HG03442 (cell line): ENCODE measurements around the gene INPP5B.
"Not testable (repeated sequence)": the region's sequence is repeated elsewhere in the genome, so short reads cannot be mapped to it uniquely, and the experiment has no call there.

Experiments
- ATAC-seq: cut with Tn5 transposase; IDR thresholded peaks from one replicate; pipeline ENCODE4 v1.9.1; 2021; ENCODE audit warnings: mild to moderate bottlenecking, moderate library complexity; ENCODE audit not compliant: unreplicated experiment

The INPP5B gene

DNA sequence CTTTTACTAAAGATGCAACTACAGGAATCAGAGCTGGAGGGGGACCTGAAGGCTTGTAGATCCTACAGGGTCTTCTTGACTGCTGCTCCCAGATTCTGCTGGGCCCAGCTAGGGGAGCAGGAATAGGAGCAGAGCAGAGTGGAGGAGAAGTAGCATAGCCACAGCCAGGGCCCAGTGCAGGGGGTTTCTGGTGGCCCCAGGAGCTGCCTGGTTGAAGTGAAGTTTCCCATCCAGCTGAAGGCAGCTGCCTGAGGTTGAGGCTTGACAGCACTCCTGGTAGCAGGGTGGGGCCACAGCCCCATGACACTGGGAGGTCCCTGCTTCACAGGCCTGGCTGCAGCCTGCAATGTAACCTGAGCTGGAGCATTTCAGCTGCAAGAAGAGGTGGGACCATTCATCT lies 2.0 kb upstream of the INPP5B start:
- no peak for ATAC-seq

DNA sequence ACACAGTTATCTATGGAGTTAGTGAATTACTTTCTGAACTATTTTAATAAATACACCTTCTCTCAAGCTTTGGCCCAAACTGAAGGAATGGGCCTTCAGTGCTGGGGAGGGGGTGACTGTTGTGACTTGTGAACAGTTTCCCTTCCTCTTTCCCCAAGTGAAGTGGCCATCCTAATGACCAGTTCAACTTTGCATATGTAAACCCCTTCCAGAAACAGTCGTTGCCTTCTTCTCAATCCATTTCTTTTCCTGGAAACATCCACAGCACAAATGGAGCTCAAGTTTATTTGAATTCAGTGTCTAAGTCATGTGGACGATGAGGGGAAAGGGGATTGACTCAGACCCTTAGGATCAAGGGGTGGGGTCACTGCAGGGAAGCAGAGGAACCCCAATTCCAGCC lies 1.3 kb upstream of the INPP5B start:
- no peak for ATAC-seq

DNA sequence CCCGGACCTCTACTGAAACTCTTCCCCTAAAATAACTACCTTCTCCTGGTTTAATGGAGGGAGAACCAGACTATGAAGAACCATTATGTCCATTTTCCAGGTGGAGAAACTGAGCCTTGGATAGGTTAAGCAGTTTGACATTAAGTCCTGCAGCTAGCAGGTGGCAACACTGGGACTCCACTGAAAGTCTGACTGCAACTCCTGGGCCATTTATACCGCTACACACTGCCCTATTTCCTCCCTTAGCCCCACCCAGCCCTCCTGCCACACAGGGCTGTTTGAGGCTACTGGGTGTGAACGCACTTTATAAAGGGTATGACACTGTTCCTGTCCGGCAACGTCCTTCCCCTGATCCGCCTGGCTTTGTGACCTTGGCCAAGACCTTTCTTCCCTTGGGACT lies 511 bp upstream of the INPP5B start:
- ATAC-seq: no peak

DNA sequence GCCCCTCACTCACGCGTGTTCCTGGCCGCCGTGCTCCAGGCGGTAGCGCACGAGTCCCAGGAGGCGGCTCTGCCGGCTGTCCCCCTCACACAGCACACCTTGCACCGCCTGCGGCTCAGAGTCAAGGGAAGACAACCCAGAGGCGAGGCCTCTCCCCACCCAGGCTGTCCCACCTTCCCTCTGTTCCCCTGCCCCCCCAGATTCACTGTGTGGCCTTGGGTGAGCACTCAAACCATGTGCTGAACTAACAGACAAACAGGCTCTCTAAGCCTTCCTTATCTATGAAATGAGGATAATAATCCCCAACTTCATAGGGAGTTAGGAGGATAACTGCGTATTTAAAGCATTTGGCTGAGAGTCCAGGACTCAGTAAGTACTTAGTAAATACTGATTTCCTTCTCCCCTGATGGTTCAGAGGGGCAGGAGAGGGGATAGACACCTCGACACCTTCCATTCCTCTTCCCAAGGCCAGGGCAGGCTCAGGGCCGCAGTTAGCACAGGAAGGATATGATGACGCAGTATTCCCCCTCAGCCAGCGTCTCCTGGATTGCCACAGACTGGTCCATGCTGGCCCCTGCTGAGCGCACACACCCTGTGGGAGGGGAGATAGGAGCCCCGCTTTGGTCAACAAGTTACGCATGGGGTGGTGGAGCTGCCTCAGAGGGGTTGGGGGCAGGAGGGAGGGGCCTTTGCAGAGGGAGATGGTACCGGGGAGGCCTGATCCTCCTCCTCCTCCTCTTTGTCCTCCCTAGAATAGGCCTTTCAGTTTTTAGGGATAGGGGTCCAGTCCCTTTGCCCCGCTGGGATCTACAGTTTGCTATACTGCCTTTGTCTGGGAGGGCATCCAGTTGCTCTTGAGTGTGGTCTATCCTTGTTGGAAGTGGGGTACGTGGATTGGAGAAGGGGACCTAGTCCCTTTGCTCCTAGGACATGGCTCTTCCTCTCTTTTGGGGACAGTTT lies 830 bp downstream of the INPP5B start:
- ATAC-seq: peak; percentile 9

DNA sequence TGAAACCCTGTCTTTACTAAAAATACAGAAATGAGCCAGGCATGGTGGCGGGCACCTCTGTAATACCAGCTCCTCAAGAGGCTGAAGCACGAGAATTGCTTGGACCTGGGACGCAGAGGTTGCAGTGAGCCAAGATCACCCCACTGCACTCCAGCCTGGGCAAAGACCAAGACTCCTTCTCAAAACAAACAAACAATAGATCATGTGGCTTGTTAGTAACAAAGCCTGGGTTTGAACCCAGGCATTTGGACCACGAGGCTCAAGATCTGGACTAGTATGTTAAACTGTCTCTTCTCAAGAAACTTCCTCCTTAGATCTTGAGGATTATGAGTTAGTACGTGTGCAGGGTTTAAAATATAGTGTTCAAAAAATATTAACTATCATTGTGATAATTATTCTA lies 1.6 kb downstream of the INPP5B start:
- ATAC-seq: no peak

DNA sequence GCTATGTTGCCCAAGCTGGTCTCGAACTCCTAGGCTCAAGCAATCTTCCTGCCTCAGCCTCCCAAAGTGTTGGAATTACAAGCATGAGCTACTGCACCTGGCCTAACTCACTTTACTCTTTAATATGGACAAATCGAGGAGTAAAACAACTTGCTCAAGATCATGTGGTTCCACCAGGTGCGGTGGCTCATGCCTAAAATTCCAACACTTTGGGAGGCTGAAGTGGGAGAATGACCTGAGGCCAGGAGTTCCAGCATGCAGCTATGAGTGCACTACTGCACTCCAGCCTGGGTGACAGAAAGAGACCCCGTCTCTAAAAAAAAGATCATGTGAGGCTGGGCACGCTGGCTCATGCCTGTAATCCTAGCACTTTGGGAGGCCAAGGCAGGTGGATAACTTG lies 2.0 kb downstream of the INPP5B start:
- no peak for ATAC-seq

DNA sequence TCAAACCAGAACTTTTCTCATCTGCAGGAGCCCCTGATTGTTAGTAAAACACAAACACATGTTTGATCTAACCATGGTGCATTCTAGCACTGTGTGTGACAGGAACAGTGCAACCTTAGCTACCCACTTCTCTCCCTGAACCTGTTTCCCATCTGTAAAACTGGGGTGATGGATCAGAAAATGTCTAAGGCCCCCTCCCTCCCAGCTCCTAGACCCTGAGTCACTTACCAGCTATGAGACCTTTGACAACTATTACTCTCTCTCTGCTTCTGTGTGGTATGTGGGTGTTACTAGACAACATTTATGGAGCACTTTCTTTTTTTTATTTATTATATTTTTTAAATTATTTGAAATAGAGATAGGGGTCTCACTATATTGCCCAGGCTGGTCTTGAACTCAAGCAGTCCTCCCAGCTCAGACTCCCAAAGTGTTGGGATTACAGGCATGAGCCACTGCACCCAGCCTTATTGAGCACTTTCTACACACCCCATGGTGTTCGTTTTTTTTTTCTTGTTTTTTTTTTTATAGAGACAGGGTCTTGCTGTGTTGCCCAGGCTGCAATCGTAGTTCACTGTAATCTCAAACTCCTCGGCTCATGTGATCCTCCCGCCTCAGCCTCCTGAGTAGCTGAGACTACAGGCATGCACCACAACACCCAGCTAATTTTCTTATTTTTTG lies 2.6 kb downstream of the INPP5B start:
- ATAC-seq: no peak

DNA sequence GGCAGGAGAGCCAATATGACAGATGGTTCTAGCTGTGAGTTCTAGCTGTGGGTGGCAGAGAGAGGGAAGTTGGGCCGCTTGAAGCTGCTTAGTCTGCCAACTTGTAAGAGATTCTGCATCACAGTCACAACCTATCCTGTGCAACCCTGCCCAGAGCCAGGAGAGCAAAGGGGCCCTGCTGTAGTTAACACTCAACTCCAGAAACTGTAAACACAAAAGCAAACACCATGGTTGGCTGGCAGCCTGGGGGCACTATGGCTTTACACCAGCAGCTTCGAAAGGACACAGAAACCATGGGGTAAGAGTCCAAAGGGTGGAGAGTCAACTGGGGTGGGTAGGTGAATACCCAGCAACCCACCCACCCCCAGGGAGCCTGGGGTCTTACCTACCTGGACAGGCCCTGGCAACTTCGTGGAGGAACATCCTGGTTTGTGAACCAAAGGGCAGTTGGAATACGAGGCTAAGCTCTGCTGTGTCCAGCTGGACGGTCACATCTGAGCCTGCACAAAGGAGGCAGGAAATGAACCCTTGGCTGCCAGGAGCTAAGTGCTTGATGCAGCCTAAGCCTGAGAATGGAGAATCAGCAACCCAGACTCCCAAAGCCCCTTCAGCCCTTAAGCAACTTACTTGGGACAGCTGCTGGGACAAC lies 6.4 kb downstream of the INPP5B start:
- no peak for ATAC-seq

DNA sequence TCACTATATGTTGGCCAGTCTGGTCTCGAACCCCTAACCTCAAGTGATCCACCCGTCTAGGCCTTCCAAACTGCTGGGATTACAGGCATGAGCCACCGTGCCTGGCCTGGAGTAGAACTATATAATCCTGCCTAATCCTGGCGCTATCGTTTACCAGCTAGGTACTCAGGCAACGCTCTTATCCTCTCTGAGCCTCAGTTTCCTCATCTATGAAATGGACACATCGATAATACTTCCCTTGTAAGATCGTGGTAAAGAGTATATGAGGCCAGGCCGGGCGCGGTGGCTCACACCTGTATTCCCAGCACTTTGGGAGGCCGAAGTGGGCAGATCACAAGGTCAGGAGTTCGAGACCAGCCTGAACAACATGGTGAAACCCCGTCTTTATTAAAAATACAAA lies 10.1 kb downstream of the INPP5B start:
- ATAC-seq: not testable (repeated sequence)

DNA sequence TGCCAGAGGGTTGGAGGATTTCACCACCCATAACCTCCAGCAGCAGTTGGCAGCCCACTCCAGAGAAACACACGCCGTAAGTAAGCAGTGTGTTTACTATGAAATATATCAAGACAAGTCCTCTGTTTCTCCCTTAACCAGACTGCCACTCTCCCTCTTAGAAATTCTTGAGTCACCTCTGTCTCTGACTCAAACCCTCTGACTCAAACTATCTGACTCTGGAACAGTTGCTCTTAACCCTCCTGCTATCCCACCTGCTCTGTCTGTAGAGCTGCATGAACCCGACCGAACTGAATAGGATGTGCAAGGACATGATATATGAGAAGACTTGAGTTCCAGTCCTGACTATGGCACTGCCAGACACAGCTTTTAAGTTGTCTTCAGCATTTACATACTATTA lies 14.1 kb downstream of the INPP5B start:
- no peak for ATAC-seq

DNA sequence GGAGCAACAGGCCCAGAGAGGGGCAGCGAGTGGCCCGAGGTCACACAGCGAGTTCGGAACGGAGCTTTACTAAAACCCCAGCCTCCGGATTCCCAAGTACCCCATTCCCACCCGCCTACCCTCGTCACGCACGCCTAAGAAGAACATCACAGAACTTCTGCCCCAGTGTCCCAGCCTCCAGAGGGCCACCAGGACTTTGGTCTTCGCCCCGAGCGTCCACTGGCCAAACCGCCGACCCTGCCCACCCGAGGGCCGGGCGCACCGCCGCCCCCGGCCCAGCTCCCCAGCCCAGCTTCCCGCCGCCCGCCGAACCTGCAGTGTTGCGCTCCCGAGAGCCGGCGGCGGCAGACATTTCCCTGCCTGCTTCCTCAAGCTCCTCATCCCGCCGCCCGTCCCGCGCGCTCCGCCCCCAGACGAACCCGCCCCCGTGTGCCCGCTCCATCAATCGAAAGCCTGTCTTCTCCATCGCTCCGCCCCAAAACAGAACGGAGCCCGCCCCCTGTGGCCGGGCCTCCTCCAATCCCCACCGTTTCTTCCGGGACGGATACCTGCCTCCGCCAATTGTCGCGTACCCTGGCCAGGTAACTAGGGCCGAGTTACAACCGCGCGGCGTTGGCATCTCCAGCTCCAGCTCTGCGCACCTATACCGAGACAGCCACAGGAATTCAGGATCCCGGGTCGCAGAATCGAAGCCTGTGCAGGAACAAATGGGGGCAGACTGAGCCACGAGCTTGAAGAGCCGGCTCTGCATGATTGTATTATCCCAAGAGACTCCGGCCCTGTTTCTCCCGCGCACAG lies 15.3 kb downstream of the INPP5B start:
- ATAC-seq: peak; percentile 90

DNA sequence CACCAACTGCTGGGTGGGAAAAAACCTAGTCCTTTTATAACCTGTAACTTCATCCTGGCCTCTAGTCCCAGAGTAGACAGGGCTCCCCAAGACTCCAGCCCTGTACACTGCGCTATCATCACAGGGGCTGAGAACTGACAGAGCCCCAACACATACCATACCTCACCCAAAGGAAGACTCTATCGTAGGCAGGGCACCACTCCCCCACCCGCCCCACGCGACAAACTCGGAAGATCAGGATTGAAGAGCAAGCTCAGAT lies 15.8 kb downstream of the INPP5B start:
- ATAC-seq: no peak

DNA sequence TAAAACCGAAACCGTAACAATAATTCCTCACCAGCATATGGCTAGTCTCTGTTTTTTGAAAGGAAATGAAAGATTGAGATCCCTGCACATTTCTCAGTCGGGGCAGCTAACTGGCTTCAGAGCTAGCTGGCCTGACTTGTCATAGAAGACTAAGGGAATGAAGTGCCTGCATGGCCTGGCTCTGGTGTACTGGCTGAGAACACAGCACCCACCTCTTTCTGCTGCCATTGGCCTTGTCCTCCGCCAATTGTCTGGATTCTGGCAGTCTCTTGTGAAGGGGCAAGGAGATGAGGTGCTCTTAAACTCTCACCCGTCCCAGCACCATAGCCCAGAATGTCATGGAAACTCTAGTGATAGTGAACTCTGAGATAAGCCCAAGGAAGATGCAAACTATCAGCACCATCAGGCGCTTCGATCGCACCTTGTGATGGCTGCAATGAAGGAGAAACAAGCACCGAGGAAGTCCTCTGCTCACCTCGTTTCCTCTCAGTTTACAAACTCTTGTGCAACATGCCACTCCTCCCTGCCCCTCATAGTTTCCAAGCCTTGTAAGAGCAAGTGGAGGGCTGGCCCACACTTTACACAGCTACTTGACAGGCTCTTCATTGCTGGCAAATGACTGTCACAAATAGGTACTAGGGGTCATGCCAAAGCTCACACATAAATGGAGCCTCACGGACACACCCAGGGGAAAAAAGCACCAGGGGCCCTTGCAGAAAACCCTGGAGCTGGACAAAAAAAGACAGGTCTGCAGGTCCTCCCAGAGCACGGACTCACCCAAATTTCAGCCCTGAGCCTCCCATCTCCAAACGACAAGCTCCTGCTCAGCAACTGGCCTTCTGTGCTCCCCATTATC lies 16.4 kb downstream of the INPP5B start:
- no peak for ATAC-seq

DNA sequence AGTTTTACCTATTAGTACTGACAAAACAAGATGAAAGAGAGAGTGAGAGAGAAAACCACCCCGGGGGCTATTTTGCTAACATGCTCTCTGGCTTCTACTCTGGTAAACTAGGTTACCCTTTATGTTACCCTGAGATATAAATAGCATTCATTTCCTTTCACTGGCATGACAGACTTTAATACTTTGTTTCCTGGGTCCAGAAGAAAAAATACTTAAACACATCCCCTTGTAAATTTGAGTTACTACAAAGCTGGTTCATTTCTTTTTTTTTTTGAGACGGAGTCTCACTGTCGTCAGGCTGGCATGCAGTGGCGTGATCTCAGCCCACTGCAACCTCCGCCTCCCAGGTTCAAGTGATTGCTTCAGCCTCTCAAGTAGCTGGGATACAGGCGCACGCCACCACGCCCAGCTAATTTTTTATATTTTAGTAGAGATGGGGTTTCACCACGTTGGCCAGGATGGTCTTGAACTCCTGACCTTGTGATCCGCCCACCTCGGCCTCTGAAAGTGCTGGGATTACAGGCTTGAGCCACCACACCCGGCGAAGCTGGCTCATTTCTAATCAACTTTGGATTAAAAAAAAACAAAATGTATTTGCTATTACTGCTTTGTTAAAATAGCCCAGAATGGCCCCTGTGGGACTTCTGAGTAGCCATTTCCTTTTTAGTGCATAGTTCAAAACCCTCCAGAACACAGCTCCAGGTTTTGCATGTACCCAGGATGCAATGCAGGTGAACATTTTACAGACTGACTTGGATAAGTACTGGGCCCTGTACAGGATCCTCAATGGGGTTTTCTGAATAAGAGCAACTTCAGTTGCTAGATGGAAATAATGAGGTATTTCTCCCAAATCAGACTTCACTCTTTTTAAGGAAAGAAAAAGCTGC lies 20.6 kb downstream of the INPP5B start:
- no peak for ATAC-seq

DNA sequence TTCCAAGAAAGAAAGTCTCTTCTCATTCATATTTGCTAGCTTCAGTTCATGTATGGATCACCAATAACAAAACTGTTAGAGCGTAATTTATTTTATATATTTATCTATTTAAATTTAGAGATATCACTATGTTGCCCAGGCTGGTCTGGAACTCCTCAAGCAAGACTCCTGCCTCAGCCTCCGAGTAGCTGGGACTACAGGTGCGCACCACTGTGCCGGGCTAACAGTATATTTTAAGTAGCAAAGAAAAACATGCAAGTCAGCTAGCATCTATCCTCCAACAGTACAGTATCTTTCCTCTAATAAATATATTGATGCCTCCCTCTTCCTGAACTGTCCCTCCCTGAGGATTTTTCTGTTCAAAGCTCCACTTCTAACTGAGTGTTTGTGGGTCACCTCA lies 21.5 kb downstream of the INPP5B start:
- ATAC-seq: no peak

DNA sequence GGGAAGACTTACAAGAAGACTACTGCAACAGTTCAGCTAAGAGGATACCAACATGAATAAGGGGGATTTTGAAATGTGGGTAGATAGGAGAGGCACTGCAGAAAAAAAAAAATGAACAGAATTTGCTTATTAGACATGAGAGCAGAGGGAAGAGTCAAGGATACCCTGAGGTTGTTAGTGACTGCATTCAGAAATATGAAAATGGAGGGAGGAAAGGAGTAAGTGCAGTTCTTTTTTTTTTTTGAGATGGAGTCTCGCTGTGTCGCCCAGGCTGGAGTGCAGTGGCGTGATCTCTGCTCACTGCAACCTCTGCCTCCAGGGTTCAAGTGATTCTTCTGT lies 23.3 kb downstream of the INPP5B start:
- no peak for ATAC-seq

DNA sequence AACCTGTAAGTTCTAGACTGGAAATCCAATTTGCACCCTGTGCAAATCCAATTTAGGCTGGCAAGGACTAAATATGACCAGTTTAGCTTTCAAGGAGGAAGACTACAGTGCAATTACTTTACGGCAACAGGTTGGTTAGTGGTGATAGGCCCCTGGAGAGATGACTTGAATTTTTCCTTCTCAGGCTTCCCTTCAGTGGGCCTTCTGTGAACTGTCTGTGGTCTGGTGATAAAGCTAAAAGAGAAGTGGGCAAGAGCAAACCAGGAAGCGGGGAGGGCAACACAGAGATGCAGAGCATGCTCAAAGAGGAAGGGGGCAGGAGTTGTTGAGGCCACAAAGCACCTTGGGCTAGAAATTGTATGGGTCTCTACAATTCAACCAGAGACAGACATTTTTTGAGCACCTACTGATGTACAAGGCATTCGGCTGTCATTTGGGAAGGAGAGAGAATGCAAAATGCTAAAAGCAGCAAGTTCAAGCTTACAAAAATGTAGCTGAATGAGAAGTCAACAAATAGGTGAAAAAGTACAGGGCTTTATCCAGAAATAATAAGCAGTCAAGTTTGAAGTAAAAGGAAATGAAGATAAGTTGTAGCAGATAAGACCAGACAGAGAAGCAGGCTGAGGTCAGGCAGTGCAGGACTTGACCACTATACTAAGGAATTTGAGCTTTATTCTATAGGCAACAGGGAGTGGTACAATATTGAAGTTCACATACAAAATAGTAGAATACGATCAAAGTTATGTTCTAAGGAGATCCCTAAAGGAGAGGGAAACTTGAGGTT lies 23.9 kb downstream of the INPP5B start:
- ATAC-seq: no peak

DNA sequence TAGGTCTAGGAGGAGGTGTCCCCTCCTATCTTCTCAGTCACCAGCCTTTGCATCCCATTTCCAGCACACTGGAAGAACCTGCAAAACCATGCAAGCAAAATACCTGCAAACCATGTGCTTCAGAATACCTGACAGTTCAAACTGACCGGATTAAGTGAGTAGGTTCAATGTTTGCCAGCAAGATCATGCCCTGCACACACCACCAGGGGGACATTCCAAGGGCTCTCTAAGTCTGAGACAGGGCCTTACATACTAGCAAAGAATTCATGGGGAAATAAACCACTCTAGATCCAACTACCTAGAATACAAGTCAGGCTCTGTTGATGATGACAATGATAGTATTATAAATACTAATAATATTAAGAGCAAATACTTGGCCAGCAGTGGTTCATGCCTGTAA lies 27.6 kb downstream of the INPP5B start:
- no peak for ATAC-seq
